ENCODE data around the gene EWSR1. TPM values are rescaled to one million over a fixed set of nuclear protein-coding genes. Genes with fewer than 3 reads are reported as not detected.
"Not testable (repeated sequence)": the region's sequence is repeated elsewhere in the genome, so short reads cannot be mapped to it uniquely, and the experiment has no call there.

EWSR1 gene
- total RNA-seq, 2 experiments from 2014 or later: 321 to 329 TPM

DNA sequence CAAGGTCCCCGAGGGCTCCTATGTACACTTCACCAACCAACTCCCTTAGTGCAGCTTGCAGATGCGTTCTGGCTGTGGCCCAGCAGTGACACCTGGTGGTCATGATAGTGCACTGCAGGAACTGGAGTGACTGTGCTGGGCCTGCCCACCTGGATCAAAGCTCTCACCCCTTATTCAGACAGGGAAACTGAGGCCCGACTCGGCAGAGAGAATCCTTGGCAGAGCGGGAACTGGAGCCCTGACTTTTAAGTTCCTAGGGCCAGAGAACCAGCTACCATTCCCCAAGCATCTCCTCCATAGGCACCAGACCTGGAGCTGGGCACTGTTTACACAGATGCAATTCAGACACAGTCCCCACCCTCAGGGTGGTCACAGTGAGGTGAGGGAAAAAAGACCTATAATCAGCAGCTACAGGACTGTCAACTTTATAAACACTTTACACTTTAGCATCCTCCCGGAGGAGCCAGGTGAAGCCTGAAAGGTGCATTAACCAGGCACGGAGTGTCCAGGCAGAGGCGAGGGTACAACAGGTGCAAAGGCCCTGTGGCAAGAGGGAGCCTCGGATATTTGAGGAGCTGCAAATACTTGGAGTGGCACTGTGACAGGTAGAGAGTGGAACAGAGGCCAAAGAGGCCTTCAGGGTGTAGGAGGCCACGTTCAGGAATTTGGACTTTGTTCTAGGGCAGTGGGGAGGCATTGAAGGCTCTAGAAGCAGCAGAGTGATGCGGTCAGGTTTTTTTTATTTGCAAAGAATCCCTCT is 22.3 kb upstream of the EWSR1 start:
- ChIA-PET POLR2A (no interaction called here), CTCF (interaction anchor here (0.6 to 2.2 kb wide), 22 partner anchors 9 to 645 kb away, joined by 3 to 11 read pairs (median 4); partner anchors contain the start of gene EMID1)

DNA sequence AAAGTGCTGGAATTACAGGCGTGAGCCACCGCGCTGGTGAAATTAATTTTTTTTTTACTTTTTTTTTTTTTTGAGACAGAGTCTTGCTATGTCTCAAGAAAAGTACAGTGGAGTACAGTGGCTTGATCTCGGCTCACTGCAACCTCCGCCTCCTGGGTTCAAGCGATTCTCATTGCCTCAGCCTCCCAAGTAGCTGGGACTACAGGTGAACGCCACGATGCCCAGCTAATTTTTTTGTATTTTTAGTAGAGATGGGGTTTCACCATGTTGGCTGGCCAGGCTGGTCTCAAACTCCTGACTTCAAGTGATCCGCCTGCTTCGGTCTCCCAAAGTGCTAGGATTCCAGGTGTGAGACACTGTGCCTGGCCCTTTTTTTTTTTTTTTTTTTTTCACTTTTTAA is 20.2 kb upstream of the EWSR1 start:
- POLR2A ChIA-PET, CTCF ChIA-PET: not testable (repeated sequence)

DNA sequence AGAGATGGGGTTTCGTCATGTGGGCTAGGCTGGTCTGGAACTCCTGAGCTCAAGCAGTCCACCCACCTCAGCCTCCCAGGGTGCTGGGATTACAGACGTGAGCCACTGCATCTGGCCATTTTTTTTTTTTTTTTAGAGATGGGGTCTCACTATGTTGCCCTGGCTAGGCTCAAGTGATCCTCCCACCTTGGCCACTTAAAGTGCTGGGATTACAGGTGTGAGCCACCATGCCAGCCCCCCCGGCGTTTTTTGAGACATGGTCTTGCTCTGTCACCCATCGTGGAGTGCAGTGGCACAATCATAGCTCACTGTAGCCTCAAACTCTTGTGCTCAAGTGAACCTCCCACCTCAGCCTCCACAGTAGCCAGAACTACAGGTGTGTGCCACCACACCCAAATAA is 16.8 kb upstream of the EWSR1 start:
- ChIA-PET CTCF (no interaction called here), POLR2A (no interaction called here)

DNA sequence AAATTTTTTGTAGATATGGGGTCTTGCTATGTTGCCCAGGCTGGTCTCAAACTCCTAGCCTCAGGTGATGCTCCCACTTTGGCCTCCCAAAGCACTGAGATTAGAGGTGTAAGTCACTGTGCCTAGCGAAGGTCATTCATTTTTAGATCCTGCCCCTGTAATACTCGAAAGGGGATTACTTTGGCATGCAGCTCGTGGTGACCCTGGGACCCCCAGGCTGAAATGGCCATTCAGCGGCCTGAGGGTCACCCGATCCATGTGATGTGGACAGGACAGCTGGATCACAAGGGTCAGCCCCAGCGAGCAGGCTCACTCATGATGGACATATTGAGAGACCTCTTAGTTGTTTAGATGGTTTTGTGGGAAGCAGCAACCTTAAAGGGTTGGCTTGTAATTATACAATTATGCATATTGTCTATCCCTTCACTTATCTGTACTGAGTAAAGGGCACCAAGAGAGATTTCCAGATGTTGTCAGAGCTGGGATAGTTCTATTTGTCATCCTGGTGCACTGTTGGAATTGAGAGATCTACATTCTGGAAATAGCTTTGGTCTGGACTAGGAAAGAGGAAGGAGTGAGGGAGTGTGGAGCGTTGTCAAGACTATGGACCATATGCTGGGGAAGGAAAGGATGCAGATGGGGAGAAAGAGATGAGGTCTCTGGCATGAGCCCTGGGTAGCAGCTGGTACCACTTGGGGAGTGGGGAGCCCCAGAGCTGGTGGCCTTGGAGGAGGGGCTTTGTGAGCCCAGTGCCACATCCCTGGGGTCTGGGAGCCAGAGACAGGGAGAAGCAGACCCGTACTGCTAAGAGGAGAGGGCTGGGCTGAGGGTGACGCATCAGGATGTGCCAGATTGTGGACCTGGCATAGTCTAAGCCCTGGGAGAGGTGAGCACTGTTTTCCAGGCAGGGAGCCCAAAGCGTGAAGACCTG is 15.8 kb upstream of the EWSR1 start:
- CTCF ChIA-PET: interaction anchor here (0.6 kb wide), 1 partner anchor 98 kb away, joined by 3 read pairs; no protein-coding TSS in a partner anchor
- POLR2A ChIA-PET: no interaction called here

DNA sequence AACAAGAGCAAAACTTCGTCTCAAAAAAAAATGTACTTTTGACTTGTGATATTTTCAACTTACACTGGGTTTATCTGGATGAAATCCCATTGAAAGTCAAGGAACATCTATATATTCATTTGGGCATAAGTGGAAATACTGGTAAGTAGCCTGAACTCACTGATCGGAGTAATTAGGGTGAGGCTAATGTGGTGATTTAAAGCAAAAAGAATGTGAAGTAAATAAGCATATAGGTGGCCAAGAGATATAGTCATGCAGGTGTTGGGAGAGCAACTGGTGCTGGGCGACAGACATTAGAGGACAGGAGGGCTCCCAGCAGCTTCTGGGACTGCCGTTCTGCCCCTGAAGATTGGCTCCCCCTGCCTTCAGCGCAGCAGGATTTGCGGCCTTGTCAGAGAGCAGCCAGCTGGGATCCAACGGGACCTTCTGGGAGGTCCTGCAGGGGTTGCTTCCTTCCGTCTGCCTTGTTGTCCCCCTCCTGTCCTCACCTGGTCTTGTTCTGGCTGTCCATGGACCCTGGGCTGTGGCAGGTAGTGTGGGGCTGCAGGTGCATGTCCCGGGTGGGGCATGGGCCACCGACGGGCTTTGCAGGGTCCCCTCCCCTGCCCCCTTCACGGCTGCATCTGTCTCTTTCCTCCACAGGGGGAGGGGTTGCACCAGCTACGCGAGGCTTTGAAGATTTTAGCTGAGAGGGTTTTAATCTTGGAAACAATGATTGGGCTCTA is 14.3 kb upstream of the EWSR1 start:
- POLR2A ChIA-PET: no interaction called here
- CTCF ChIA-PET: no interaction called here

DNA sequence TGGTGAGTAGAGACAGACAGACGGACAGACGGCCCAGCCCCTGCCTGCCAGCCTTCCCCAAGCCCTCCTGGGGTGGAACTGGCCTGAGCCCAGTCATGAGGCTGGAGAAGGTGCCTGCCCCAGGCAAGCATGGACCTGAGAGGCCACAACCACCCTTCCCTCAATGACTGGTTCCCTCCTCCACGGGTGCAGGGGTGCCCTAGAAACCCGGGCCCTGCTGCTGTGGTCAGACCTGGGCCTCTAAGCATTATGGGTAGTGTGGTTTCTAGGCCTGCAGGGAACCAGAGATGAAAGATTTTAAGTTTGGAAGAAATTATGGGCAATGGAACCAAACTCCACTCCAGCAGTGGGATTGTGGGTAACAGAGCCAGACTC is 13.8 kb upstream of the EWSR1 start:
- CTCF ChIA-PET: no interaction called here
- POLR2A ChIA-PET: no interaction called here

DNA sequence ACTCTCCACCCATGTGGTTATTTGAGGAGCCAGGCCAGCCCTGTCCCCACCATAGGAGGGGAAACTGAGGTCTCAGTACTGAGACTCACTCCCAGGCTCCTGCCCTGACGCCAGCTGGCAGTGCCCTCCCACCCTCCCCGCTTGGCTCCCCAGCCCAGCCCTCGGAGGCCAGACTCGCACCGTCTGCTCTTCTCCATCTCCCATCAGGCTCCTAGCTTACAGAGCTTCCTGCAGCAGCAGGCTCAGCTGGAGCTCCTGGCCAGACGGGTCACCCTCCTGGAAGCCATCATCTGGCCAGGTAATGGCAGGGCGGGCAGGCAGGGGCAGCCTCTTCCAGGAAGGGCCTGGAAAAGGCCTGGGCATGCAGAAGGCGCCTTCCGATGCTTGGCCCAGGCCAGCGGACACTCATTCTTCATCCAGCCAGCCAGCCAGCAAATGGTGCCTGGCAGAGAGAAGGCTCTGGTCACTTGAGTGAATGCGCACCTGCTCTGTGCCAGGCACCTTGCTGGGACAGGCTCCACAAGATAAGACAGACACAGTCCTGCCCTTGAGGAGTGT is 12.9 kb upstream of the EWSR1 start:
- ChIA-PET POLR2A (no interaction called here), CTCF (no interaction called here)

DNA sequence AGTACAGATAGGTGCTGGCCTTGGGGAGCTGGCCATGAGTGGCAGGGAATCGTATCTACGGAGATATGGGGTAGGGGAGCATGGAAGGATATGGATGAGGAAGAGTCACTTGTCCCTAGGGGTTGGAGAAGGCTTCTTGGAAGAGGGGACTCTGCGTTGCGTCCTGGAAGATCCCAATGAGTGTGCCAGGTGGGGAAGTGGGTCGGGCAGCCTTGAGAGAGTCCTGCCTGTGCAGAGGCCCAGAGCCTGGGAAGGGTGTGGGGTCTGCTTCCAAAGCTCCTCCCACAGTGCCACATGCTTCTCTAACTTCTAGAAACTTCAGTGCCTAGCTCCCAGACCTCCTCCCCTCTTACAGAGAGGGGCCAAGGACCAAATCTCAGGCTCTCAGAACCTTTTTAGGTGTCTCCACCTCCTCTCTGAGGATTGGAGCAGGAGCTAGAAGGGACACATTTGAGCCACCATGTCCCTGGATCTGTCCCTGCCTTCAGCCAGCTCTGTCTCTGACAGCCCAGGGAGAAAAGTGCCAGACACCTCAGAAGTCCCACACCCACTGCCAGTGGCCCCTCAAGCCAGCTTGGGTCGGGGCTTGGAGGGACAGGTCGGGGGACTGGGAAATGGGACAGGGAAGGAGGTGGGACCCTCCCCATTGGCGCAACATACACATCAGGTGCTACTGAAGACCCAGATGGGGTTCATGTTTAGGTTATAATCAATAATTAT is 11.3 kb upstream of the EWSR1 start:
- ChIA-PET POLR2A (no interaction called here), CTCF (no interaction called here)

DNA sequence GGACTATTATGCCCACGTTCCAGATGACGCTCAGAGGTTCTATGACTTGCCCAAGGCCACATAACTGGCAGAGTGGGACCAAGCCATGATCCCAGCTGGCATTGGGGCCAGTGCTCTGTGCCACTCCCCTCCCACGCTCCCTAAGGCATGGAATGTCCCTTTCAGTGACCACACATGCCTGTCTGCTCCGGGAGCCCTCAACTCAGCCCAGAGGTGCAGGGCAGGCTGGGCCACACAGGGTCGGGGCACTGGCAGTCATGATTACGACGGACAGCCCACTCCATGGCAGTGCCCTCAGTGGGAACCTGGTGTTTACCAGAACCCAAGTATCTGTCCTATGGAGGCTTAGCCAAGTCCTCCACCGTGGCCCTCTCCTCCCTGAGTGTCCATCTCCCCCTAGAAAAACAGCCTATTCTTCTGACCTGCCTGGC is 10.3 kb upstream of the EWSR1 start:
- POLR2A ChIA-PET: no interaction called here

DNA sequence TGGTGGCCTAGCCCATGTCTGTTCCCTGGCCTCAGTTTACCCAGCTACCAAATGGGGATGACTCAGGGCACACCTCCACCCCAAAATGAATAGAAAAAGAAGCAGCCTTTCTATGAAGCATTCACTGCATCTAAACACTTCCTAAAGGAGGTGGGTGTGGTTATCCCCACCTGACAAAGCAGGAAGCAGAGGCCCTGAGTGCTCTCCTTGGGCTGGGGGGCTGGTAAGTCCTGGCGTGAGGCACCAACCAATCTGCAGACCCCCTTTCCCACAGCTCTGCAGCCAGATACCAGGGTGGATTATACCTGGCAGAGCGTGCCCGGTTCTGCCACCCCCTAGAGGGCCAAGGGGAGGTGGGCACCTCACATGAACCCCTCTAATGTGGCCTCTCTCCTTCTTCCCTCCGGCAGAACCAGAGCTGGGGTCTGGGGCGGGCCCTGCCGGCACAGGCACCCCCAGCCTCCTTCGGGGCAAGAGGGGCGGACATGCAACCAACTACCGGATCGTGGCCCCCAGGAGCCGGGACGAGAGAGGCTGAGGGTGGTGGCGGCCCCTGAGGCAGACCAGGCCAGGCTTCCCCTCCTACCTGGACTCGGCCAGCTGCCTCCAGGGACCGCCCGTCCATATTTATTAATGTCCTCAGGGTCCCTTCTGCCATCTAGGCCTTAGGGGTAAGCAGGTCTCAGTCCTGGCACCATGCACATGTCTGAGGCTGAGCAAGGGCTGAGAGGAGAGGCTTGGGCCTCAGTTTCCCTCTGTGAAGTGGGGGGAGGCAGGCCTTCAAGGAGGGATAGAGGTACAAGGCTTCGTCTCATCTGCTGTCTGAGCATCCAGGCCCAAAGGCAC is 9.4 kb upstream of the EWSR1 start:
- ChIA-PET POLR2A (no interaction called here), CTCF (interaction anchor here (1.2 kb wide), 1 partner anchor 13 kb away, joined by 4 read pairs; no protein-coding TSS in a partner anchor)

More for the DNA sequence above, 10.3 kb upstream of the EWSR1 start:
- CTCF ChIA-PET: no interaction called here

DNA sequence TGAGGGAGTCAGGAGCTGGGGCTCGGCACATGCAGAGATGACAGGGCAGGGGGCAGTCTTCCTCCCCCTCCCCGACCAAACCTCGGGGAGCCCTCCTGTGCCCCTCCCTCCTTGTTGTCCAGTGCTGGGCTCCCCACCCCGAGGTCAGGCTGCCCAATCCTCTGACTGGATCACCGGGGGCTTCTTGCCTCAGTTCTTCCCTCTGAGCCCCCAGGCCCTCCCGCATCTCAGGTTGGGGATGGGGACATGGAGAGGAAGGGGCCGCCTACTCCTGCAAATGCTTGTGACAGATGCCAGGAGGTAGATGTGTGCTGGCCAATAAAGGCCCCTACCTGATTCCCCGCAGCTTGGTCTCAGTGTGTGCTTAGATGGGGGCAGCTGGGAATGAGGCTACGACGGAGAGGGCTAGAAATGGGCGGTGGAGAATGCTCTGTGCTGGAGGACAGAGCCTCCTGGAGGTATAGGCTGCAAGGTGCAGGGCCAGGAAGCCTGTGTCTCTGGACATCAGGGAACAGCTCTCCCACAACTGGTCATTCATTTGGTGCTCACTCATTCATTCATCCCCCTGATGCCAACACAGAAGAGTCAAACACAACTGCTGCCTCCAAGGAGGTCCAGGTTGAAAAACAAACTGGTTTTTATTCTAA is 8.7 kb upstream of the EWSR1 start:
- ChIA-PET CTCF (interaction anchor here (1.2 kb wide), 1 partner anchor 14 kb away, joined by 4 read pairs; no protein-coding TSS in a partner anchor), POLR2A (no interaction called here)

DNA sequence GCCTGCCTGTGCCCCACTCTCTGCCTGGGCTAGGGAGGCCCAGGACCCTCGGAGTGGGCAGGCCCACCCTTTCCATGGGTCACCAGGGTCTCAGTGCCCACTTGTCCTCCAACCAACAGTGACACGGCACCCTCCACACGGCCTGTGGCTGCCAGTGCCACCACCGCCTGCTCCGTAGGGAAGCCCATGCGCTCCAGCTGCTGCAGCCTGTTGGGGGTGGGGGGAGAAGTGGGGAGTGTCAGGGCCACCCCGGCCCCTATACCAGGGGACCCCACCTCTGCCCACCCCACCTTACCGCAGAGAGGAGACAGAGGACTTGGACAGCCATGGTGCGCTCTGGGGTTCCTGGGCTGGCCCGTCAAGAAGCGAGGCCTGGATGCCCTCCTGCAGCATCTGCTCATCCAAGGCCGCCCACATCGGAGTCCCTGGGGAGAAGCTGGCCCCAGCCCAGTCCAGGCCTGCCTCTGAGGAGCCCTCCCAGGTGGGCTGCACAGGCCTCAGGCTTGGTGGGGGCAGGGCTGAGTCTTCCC is 8.0 kb upstream of the EWSR1 start:
- POLR2A ChIA-PET: no interaction called here
- CTCF ChIA-PET: no interaction called here

DNA sequence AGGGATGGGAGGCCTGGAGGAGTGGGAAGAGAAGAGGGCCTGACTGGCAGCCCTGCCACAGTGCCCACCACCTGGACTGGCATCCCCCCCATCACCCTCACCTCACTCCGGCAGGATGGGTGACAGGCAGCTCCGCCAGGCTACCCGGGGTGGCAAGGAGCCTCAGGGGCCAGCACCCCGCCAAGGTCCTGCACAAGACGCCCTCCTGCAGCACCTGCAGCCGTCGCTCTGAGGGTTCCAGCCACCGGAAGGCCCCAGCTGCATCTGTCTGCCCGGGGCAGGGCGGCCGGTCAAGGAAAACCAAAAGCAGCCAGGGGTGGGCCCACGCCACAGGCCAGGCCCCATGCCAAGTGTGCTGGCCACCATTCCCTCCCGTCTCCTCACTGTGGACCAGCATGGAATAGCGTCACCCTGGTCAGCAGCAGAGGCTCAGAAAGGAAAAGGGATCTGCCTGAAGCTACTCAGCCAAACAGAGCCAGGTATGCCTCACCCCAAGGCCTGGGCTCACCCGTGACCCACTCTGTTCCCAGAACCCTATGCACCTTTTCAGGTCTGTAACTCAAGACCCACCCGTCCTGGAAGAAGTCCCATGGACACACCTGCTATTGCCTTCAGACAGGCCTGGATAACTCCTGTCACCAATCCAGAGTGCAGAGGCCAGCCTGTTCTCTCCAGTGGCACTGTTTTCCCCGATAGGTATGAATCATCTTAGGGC is 7.3 kb upstream of the EWSR1 start:
- ChIA-PET POLR2A (no interaction called here), CTCF (no interaction called here)

DNA sequence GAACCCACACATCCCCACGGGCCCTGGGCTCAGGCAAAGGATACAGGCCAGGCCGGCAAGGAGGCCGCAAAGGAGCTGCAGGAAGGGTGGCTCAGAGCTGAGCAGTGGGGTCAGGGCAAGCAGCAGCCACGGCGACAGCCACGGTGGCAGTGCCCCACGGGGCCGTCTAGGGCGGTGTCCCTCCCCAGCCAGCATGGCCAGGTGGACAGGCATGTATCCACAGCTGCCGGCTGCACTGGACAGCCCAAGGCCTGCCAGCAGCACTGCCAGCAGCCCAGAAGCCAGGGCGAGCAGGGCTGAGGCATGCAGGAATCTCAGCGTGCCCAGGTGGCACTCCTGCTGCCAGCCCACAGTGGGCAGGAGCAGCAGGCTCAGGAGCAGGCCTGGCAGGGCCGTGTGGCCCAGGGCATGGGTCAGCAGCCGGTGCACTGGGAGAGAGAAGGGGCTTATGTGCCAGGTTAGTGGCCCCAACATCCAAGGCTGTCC is 4.2 kb upstream of the EWSR1 start:
- CTCF ChIA-PET: no interaction called here

DNA sequence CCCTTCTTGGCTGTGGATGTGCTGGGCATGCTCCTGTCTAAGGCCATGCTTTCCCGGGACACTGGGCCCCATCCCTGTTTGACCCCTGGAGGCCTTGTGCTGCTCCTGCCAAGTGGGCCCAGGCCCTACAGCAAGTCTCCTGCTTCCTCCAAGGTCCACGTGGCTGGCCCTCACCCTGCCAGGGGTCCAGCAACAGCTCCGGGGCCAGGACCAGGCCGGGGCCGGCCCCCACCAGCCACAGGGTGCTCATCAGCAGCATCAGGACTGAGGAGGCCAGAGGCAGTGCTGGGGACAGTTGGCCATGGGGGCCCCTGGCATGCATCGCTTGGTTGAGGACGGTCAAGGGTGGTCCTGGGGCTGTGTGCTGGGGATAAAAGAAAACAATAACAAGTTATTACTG is 2.8 kb upstream of the EWSR1 start:
- POLR2A ChIA-PET: no interaction called here
- CTCF ChIA-PET: no interaction called here

More for the DNA sequence above, 4.2 kb upstream of the EWSR1 start:
- POLR2A ChIA-PET: no interaction called here

DNA sequence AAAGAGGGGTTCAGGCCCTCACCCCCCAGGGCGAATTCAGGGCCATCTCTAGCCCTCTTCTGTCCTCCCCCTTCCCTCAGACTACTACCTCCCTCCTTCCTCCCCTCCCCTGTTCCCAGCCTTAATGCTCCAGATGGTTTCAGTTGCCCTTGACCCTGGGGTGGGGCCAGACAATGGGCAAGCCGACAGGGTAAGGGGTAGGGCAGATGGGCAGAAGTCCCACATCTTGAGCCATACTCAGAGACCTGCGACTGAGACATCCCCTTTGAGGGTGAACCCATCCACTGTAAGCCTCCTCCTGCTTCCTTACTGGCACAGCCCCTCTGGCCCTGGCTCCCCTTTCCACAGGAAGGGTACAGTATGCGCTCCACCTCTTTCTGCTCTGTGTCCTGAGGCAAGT is 2.1 kb upstream of the EWSR1 start:
- POLR2A ChIA-PET: no interaction called here
- CTCF ChIA-PET: no interaction called here
